Activated T-cell treated with anti-CD3 and anti-CD28 coated beads for 1 hour (primary cell): Measurements from ENCODE around the gene VKORC1.

Source experiments
- DNase-seq: peaks from one replicate; pipeline ENCODE4 v3.0.0-alpha.2; 2020; ENCODE audit warnings: low read depth

VKORC1 gene

DNA sequence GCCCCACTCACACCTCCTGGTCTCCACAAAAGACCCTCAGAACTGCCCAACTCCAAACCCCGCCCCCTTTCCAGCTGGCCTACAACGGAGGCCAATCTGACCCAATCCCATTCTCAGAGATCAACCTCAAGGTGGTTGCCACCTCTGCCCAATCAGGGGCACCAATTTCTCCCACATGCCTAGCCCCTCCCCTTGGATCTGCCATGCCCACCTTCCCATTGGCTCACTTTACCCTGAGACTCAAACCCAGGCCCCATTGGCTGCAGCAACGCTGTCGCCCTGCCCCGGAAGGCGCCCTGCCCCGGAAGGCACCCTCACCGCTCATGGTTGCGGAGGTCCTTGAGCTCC lies 31.1 kb downstream of the VKORC1 start:
- no peak for DNase-seq

DNA sequence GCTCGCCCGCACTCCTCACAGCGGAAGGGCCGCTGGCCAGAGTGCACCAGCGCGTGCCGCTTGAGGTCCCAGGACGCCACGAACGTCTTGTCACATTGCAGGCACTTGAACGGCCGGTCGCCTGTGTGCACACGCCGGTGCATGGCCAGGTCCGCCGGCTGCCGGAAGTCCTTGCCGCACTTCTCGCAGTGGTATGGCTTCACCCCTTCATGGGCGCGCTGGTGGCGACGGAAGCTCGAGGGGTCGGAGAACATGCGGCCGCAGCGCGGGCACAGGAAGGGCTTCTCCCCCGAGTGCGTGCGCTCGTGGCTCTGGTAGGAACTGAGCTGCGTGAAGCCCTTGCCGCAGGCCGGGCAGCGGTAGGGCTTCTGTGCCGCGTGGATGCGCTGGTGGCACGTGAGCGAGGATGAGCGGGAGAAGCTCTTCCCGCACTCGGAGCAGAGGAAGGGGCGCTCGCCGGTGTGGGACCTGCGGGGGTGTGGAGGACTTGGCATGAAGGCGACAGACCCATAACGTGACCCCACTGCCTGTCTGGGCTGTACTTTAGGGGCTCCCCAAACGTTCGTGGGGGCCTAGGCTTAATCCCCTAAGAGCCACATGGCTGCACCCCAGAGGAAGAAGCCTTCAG lies 32.7 kb downstream of the VKORC1 start:
- no peak for DNase-seq

DNA sequence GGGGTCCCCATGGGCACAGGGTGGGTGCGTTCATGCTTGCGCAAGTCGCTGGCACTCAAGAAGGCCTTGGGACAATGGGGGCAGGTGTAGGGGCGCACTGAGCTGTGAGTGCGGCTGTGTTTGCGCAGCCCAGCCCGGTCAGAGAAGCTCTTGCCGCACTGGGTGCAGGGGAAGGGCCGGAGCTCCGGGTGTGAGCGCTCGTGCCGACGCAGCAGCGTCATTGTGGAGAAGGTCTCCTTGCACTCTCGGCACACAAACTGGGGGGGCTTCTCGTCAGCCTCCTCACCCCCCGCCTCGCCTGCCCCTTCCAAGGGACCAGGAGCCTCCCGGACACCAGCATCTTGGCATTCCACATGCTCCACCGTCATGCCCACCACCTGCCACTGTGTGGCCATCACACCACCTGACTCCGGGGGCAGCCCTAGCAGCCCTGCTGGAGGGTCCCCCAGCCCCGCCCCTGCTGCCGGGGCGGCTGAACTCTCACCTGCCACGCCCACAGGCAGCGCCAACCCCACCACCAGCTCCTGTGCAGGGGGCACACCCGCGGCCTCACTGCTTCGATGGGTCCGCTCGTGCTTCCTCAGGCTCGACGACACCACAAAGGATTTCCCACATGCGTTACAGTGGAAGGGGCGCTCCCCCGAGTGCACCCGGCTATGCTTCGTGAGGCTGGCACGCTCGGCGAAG lies 33.3 kb downstream of the VKORC1 start:
- DNase-seq = no peak

DNA sequence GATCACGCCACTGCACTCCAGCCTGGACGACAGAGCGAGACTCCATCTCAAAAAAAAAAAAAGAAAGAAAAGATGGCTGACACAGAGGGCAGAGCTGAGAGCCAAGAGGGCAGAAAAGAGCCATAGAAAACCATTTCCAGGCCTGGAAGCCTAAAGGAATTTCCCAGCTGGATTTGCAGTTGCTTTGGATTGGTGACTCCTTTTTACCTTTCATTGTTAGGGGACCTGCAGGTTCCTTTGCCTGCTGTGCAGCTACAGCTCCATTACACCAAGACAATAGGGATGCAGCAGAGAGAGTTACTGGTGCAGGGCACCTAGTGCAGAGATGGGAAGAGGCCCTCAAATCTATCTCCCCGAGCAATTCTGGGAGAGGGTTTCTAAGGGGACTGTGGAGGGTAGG lies 39.0 kb downstream of the VKORC1 start:
- no peak for DNase-seq

DNA sequence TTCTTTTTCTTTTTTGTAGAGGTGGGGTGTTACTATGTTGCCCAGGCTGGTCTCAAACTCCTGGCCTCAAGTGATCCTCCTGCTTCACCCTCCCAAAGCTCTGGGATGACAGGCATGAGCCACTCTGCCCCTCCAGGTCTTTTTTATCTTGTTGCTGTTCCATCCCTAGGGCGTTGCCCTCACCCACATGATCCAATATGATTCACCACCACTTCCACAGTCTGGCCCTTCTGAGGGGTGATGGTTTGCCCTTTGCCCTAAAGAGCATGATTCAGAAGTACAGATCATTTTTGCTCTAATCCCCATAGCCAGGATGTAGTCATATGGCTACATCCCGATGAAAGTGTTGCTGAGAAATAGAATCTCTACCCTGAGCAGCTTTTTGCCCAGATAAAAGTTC lies 42.5 kb downstream of the VKORC1 start:
- DNase-seq = no peak

DNA sequence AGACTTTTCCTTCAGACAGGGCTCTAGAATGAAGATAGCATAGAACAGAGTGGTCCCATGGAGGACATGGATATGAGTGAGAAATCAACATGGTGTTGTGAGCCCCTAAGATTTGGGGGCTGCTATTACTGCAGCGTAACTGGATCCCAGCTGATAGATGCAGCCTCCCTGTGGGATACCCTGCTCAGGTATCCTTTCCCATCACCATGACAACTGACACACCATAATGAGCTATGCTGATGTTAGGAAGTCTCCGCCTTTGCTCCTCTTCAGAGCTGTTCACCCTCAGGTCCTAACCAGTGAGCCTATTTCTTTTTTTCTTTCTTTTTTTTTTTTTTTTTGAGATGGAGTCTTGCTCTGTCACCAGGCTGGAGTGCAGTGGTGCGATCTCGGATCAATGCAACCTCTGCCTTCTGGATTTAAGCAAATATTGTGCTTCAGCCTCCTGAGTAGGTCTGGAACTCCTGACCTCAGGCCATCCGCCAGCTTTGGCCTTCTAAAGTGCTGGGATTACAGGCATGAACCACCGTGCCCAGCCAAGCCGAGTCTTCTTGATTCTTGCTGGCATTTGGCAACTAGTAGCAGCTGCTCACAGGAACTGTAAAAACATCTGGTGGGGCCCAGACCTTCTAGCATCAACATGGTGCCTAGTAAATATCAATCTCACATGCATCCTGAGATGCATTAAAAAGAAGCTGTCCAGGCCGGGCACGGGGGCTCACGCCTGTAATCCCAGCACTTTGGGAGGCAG lies 44.1 kb downstream of the VKORC1 start:
- DNase-seq = no peak

DNA sequence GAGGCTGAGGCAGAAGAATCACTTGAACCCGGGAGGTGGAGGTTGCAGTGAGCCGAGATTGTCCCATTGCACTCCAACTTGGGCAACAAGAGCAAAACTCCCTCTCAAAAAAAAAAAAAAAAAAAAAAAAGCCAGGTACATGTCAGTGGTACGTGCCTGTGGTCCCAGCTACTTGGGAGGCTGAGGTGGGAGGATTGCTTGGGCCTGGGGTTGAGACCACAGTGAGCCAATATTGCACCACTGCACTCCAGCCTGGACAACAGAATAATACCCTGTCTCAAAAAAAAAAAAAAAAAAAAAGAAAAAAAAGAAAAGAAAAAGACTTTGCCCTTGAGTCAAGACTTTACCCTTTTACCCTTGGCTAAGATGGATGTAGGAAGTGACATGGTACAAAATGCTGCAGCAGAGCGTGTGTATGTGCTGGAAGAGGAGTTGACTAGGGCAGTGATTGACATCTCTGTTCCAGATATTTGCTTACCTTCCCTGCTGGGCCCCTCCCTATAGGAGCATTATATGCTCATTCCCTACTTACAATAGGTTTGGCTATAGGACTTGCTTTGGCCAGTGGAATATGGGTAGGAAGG lies 50.6 kb downstream of the VKORC1 start:
- no peak for DNase-seq

DNA sequence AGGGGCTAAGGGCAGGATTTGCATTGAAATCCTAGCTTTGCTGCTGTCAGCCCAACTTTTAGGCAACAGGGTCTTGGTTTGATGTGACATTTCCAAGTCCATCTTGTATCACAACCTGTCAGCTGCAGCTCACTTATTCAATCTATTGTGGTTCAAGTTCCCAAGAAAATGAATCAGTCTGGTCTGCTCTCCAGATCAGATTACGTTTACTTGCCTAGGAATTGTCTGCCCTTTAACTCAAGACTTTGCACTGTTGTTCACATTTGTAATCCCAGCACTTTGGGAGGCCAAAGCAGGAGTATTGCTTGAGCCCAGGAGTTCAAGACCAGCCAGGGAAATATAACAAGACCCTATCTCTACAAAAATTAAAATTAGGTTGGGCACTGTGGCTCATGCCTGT lies 51.2 kb downstream of the VKORC1 start:
- DNase-seq = no peak

DNA sequence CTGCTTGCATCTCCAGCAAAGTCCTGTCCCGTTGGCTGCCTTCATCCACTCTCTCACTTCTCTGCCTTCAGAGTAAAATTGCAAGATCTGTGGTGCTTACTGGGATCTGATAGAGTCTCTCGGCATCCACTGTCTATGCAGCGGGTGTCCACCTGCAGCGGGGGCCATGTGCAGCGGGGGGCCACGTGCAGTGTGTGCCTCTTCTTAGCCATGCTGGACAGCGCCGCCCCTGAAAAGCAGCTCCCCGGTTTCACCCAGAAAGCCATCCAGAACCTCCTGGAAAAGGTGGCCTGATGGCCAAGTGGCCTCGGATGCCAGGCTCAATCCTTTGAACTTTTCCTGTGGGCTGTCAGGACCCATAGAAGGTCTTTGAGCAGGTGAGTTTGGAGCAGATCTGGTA lies 51.7 kb downstream of the VKORC1 start:
- DNase-seq = no peak
